PC-3 (cell line): ENCODE measurements around the gene CRYBG3.

ENCODE experiments used
- EZH2 ChIP-seq: fragments of 300-600 bp; sonication (generic); IDR thresholded peaks from one replicate; pipeline ENCODE4 v1.6.1; 2017; ENCODE audit warnings: antibody characterized with exemption, mild to moderate bottlenecking, low read length; ENCODE audit not compliant: unreplicated experiment
- EZH2phosphoT487 ChIP-seq: fragments of 300-600 bp; sonication (generic); IDR thresholded peaks from 2 replicates; pipeline ENCODE4 v1.6.1; 2018; ENCODE audit warnings: mild to moderate bottlenecking, antibody characterized with exemption, low read length, borderline replicate concordance
- TF ChIP-seq, protein P1 (sequence below): fragments of 300-600 bp; sonication (generic); conservative IDR thresholded peaks from 2 replicates; pipeline ENCODE4 v1.5.1; 2017; ENCODE audit warnings: antibody characterized with exemption, low read depth, mild to moderate bottlenecking, low read length

DNA sequence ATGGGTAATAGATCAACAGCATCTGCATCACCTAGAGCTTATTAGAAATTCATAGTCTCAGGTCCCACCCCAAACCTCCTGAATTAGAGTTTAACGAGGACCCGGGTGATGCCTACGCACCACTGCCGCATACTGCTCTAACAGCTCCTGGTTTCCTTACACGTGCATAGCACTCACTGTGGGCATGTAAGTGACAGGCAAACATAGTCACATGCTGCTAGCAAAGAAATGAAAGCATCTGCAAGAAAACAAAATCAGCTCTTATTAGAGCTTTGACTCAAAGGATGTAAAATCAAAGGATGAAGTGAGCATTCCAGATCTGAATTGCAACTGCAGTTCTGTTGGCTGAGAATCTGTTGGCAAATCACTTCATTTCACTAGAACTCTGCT, 169.5 kb downstream of the CRYBG3 start:
- TF ChIP-seq EZH2 = no peak
- TF ChIP-seq, protein P1, sequence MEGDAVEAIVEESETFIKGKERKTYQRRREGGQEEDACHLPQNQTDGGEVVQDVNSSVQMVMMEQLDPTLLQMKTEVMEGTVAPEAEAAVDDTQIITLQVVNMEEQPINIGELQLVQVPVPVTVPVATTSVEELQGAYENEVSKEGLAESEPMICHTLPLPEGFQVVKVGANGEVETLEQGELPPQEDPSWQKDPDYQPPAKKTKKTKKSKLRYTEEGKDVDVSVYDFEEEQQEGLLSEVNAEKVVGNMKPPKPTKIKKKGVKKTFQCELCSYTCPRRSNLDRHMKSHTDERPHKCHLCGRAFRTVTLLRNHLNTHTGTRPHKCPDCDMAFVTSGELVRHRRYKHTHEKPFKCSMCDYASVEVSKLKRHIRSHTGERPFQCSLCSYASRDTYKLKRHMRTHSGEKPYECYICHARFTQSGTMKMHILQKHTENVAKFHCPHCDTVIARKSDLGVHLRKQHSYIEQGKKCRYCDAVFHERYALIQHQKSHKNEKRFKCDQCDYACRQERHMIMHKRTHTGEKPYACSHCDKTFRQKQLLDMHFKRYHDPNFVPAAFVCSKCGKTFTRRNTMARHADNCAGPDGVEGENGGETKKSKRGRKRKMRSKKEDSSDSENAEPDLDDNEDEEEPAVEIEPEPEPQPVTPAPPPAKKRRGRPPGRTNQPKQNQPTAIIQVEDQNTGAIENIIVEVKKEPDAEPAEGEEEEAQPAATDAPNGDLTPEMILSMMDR = no peak
- no peak for TF ChIP-seq EZH2phosphoT487
